C4-2B (cell line): ENCODE measurements around the gene SLCO3A1.

ENCODE experiments used
- H3K27ac ChIP-seq: fragments of 450-650 bp; 2 replicates; pipeline ENCODE4 v1.5.1; 2017
- CTCF ChIP-seq: fragments of 450-650 bp; conservative IDR thresholded peaks from 2 replicates; pipeline ENCODE4 v1.5.1; 2017; ENCODE audit warnings: mild to moderate bottlenecking
- ZFX ChIP-seq: fragments of 450-650 bp; IDR thresholded peaks from 2 replicates; pipeline ENCODE4 v1.6.1; 2017

Gene SLCO3A1

GRCh38 chr15:92035551-92035950, 182.0 kb downstream of the SLCO3A1 start:
- TF ChIP-seq ZFX = no peak
- no peak for TF ChIP-seq CTCF
- H3K27ac ChIP-seq = no peak overlapping the region

- TF ChIP-seq CTCF = no peak
- no peak for TF ChIP-seq ZFX
- H3K27ac ChIP-seq = no peak overlapping the region
Observed at GRCh38 chr15:92035961-92036360, 182.5 kb downstream of the SLCO3A1 start.

- TF ChIP-seq CTCF = no peak
- H3K27ac ChIP-seq = no peak overlapping the region
Observed at GRCh38 chr15:92037491-92037890, 184.0 kb downstream of the SLCO3A1 start.

GRCh38 chr15:92040350-92040749, 186.8 kb downstream of the SLCO3A1 start:
- H3K27ac ChIP-seq = no peak overlapping the region
- no peak for TF ChIP-seq CTCF
- no peak for TF ChIP-seq ZFX

GRCh38 chr15:92041371-92041770, 187.9 kb downstream of the SLCO3A1 start:
- TF ChIP-seq CTCF (no peak), ZFX (no peak)
- no peak overlapping the region for H3K27ac ChIP-seq

- no peak for TF ChIP-seq CTCF
- no peak for TF ChIP-seq ZFX
Observed at GRCh38 chr15:92043283-92043682, 189.8 kb downstream of the SLCO3A1 start.

GRCh38 chr15:92044203-92044909, 190.8 kb downstream of the SLCO3A1 start:
- no peak for TF ChIP-seq ZFX
- TF ChIP-seq CTCF = no peak

More at GRCh38 chr15:92043283-92043682, 189.8 kb downstream of the SLCO3A1 start:
- no peak overlapping the region for H3K27ac ChIP-seq

More at GRCh38 chr15:92044203-92044909, 190.8 kb downstream of the SLCO3A1 start:
- no peak overlapping the region for H3K27ac ChIP-seq
